GM23338 (cell line): ENCODE results near the gene WWOX.

Source experiments
- CTCF ChIP-seq, 2 experiments: fragments of 200-600 bp in 1 of 2; sonication (generic) in 1 of 2; conservative IDR thresholded peaks; 2 replicates each; pipeline versions ENCODE4 v1.5.1 to v1.6.1; 2016 to 2017; ENCODE audit warnings: antibody characterized with exemption in 2 of 2, low read depth in 2 of 2, mild to moderate bottlenecking in 2 of 2, moderate library complexity in 1 of 2
- EZH2 ChIP-seq: fragments of 200-600 bp; sonication (generic); IDR thresholded peaks from one replicate; pipeline ENCODE4 v1.8.0; 2017; ENCODE audit warnings: antibody characterized with exemption, mild to moderate bottlenecking, low read depth; ENCODE audit not compliant: unreplicated experiment
- EZH2phosphoT487 ChIP-seq: fragments of 200-600 bp; sonication (generic); IDR thresholded peaks from one replicate; pipeline ENCODE4 v1.8.1; 2018; ENCODE audit warnings: antibody characterized with exemption; ENCODE audit not compliant: unreplicated experiment
- POLR2AphosphoS5 ChIP-seq: IDR thresholded peaks from 2 replicates; pipeline ENCODE4 v1.6.1; 2016; ENCODE audit warnings: antibody characterized with exemption, low read depth
- TF ChIP-seq, protein P1 (sequence below): IDR thresholded peaks from one replicate; pipeline ENCODE4 v1.6.1; 2018; ENCODE audit warnings: antibody characterized with exemption; ENCODE audit not compliant: unreplicated experiment

- no peak for TF ChIP-seq EZH2phosphoT487
- TF ChIP-seq, protein P1, sequence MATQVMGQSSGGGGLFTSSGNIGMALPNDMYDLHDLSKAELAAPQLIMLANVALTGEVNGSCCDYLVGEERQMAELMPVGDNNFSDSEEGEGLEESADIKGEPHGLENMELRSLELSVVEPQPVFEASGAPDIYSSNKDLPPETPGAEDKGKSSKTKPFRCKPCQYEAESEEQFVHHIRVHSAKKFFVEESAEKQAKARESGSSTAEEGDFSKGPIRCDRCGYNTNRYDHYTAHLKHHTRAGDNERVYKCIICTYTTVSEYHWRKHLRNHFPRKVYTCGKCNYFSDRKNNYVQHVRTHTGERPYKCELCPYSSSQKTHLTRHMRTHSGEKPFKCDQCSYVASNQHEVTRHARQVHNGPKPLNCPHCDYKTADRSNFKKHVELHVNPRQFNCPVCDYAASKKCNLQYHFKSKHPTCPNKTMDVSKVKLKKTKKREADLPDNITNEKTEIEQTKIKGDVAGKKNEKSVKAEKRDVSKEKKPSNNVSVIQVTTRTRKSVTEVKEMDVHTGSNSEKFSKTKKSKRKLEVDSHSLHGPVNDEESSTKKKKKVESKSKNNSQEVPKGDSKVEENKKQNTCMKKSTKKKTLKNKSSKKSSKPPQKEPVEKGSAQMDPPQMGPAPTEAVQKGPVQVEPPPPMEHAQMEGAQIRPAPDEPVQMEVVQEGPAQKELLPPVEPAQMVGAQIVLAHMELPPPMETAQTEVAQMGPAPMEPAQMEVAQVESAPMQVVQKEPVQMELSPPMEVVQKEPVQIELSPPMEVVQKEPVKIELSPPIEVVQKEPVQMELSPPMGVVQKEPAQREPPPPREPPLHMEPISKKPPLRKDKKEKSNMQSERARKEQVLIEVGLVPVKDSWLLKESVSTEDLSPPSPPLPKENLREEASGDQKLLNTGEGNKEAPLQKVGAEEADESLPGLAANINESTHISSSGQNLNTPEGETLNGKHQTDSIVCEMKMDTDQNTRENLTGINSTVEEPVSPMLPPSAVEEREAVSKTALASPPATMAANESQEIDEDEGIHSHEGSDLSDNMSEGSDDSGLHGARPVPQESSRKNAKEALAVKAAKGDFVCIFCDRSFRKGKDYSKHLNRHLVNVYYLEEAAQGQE: no peak
- TF ChIP-seq POLR2AphosphoS5: no peak
- no peak for TF ChIP-seq CTCF (conservative IDR thresholded peaks at IDR 0.05; ENCODE audit: low read depth in 2 of 2)
- no peak for TF ChIP-seq EZH2
These were observed 690.1 kb downstream of the WWOX start for GRCh38 chr16:78789561-78789960.
